SK-N-SH treated with all-trans-retinoic acid at 6 μM for 48 hours (cell line): ENCODE data around the gene AMMECR1.

Experiments used
- BACH2 ChIP-seq: fragments of 250-450 bp; sonication (Bioruptor Pico); IDR thresholded peaks from 2 replicates; pipeline ENCODE4 v1.9.0; 2021; ENCODE audit warnings: mild to moderate bottlenecking, borderline replicate concordance
- ESRRG ChIP-seq: fragments of 250-450 bp; sonication (Bioruptor Pico); IDR thresholded peaks from 2 replicates; pipeline ENCODE4 v1.6.1; 2021; ENCODE audit warnings: mild to moderate bottlenecking
- PATZ1 ChIP-seq: fragments of 250-450 bp; sonication (Bioruptor Pico); IDR thresholded peaks from 2 replicates; pipeline ENCODE4 v1.8.0; 2020; ENCODE audit warnings: mild to moderate bottlenecking, moderate library complexity, borderline replicate concordance
- PPARA ChIP-seq: fragments of 250-450 bp; sonication (Bioruptor Pico); IDR thresholded peaks from 2 replicates; pipeline ENCODE4 v1.5.0; 2020; ENCODE audit warnings: mild to moderate bottlenecking, borderline replicate concordance
- RARB ChIP-seq: fragments of 250-450 bp; sonication (Bioruptor Pico); IDR thresholded peaks from 2 replicates; pipeline ENCODE4 v1.8.0; 2021; ENCODE audit warnings: mild to moderate bottlenecking, moderate library complexity
- SNAI2 ChIP-seq: fragments of 250-450 bp; sonication (Bioruptor Pico); IDR thresholded peaks from 2 replicates; pipeline ENCODE4 v1.5.0; 2020; ENCODE audit warnings: mild to moderate bottlenecking, moderate library complexity
- ZFP3 ChIP-seq: fragments of 250-450 bp; sonication (Bioruptor Pico); IDR thresholded peaks from 2 replicates; pipeline ENCODE4 v1.5.0; 2020; ENCODE audit warnings: mild to moderate bottlenecking, moderate library complexity
- ZFP30 ChIP-seq: fragments of 450-650 bp; formaldehyde crosslinking; IDR thresholded peaks from 2 replicates; pipeline ENCODE4 v1.5.0; 2022; ENCODE audit warnings: mild to moderate bottlenecking, moderate library complexity
- ZNF565 ChIP-seq: fragments of 450-650 bp; formaldehyde crosslinking; conservative IDR thresholded peaks from 2 replicates; pipeline ENCODE4 v1.5.0; 2020; ENCODE audit warnings: low read depth, mild to moderate bottlenecking, moderate library complexity

GRCh38 chrX:110282922-110283321 lies 35.0 kb downstream of the AMMECR1 start:
- TF ChIP-seq ESRRG (CRISPR knock-in tag) (no peak), BACH2 (CRISPR knock-in tag) (no peak), ZNF565 (CRISPR knock-in tag) (no peak), RARB (CRISPR knock-in tag) (no peak), PATZ1 (CRISPR knock-in tag) (no peak), ZFP30 (CRISPR knock-in tag) (no peak), SNAI2 (no peak), PPARA (CRISPR knock-in tag) (no peak), ZFP3 (CRISPR knock-in tag) (no peak)
